ENCODE results near the gene XYLB. TPM values are rescaled to one million over a fixed set of nuclear protein-coding genes. Genes with fewer than 3 reads are reported as not detected.

Gene XYLB
- total RNA-seq, 1 experiment from 2014 or later: 3.3 TPM

DNA sequence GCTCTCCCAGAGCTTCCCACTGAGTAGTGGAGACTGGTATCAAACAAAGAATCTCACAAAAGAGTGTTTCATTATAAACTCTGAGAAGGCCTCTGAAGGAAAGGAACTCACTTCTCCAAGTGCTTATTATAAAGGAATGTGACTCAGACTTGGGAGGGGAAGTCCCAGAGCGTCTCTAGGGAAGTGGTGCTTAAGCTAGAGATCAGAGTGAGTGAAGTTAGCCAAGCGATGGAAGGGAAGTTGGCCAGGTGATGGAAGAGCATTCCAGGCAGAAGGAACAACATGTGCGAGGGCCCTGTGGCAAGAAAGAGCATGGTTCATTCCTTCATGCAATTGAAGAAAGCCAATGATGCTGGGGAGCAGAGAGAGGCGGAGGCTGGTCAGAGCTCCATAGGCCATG is 2.3 kb downstream of the XYLB start:
- TF ChIP-seq IRF2 (CRISPR knock-in tag; IDR thresholded peaks at IDR 0.05; ENCODE audit: borderline replicate concordance, low read depth) (no peak), EMX1 (CRISPR knock-in tag; IDR thresholded peaks at IDR 0.05) (no peak)
- CTCF ChIA-PET: no interaction called here
- ATAC-seq: no peak

DNA sequence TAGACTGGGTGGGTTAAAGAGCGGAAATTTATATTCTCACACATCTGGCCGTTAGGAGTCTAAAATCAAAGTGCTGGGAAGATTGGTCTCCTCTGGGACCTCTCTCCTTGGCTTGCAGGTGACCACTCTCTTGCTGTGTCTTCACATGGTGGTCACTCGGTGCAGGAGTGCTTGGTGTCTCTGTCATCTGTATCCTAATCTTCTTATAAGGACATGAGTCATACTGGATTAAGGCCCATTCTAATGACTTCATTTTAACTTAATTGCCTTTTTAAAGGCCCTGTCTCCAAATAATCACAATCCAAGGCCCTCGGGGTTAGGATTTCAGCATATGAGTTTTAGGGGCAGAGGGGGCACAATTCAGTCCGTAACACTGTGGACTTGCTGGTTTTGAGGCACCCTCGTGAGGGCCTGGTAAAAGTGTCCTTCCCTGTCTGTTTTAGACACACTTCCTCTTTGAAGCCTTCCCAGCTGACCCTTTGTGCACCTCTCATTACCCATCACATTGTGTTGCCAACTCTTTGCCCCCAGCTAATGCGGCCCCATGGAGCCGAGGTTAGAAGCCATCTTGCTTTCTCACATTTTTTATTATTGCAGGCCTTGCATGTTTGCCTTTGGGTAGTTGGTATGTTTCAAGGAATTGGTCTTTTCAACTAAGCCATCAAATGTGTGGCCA is 3.2 kb downstream of the XYLB start:
- Mint-ChIP-seq H3K4me3 (no peak overlapping the region), H3K4me1 (no peaks in the 10 kb centered on the region), H3K36me3 (peaks cover 9% of the 10 kb centered on the region), H3K9me3 (peaks cover 7% of the 10 kb centered on the region), H3K27me3 (ENCODE audit: low read depth) (peaks cover 13% of the 10 kb centered on the region), H3K27ac (no peak overlapping the region)
- ChIA-PET POLR2A (no interaction called here), CTCF (no interaction called here)
- no peak for ATAC-seq
- TF ChIP-seq, protein P1, sequence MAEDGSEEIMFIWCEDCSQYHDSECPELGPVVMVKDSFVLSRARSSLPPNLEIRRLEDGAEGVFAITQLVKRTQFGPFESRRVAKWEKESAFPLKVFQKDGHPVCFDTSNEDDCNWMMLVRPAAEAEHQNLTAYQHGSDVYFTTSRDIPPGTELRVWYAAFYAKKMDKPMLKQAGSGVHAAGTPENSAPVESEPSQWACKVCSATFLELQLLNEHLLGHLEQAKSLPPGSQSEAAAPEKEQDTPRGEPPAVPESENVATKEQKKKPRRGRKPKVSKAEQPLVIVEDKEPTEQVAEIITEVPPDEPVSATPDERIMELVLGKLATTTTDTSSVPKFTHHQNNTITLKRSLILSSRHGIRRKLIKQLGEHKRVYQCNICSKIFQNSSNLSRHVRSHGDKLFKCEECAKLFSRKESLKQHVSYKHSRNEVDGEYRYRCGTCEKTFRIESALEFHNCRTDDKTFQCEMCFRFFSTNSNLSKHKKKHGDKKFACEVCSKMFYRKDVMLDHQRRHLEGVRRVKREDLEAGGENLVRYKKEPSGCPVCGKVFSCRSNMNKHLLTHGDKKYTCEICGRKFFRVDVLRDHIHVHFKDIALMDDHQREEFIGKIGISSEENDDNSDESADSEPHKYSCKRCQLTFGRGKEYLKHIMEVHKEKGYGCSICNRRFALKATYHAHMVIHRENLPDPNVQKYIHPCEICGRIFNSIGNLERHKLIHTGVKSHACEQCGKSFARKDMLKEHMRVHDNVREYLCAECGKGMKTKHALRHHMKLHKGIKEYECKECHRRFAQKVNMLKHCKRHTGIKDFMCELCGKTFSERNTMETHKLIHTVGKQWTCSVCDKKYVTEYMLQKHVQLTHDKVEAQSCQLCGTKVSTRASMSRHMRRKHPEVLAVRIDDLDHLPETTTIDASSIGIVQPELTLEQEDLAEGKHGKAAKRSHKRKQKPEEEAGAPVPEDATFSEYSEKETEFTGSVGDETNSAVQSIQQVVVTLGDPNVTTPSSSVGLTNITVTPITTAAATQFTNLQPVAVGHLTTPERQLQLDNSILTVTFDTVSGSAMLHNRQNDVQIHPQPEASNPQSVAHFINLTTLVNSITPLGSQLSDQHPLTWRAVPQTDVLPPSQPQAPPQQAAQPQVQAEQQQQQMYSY (CRISPR knock-in tag; IDR thresholded peaks at IDR 0.05): no peak
- TF ChIP-seq SMAD4 (CRISPR knock-in tag; IDR thresholded peaks at IDR 0.05): no peak
- TF ChIP-seq ZNF263 (CRISPR knock-in tag; IDR thresholded peaks at IDR 0.05; ENCODE audit: low read depth): no peak
- no peak for TF ChIP-seq MYBL2 (CRISPR knock-in tag; IDR thresholded peaks at IDR 0.05)
- no peak for TF ChIP-seq TP53 (CRISPR knock-in tag; IDR thresholded peaks at IDR 0.05)
- no peak for TF ChIP-seq CBFB (CRISPR knock-in tag; IDR thresholded peaks at IDR 0.05; ENCODE audit: low read depth)
- TF ChIP-seq IRF2 (CRISPR knock-in tag; IDR thresholded peaks at IDR 0.05; ENCODE audit: borderline replicate concordance, low read depth): no peak
- TF ChIP-seq NR3C1 (CRISPR knock-in tag; conservative IDR thresholded peaks at IDR 0.05; ENCODE audit: low read depth): no peak
- TF ChIP-seq, protein P2, sequence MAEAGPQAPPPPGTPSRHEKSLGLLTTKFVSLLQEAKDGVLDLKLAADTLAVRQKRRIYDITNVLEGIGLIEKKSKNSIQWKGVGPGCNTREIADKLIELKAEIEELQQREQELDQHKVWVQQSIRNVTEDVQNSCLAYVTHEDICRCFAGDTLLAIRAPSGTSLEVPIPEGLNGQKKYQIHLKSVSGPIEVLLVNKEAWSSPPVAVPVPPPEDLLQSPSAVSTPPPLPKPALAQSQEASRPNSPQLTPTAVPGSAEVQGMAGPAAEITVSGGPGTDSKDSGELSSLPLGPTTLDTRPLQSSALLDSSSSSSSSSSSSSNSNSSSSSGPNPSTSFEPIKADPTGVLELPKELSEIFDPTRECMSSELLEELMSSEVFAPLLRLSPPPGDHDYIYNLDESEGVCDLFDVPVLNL (CRISPR knock-in tag; IDR thresholded peaks at IDR 0.05; ENCODE audit: borderline replicate concordance, low read depth): no peak
- no peak for TF ChIP-seq ZNF671 (CRISPR knock-in tag; IDR thresholded peaks at IDR 0.05)
- no peak for TF ChIP-seq FOXJ3 (CRISPR knock-in tag; IDR thresholded peaks at IDR 0.05; ENCODE audit: borderline replicate concordance)
- no peak for DNase-seq (ENCODE audit: low spot score)

More for the DNA sequence above, 2.3 kb downstream of the XYLB start:
- H3K27ac Mint-ChIP-seq: no peak overlapping the region
- POLR2A ChIA-PET: no interaction called here
- H3K36me3 Mint-ChIP-seq: peaks cover 9% of the 10 kb centered on the region
- H3K4me1 Mint-ChIP-seq: no peaks in the 10 kb centered on the region
- DNase-seq (ENCODE audit: low spot score): no peak
- peaks cover 15% of the 10 kb centered on the region for H3K9me3 Mint-ChIP-seq
- H3K27me3 Mint-ChIP-seq (ENCODE audit: low read depth): peaks cover 22% of the 10 kb centered on the region
- no peak overlapping the region for H3K4me3 Mint-ChIP-seq

DNA sequence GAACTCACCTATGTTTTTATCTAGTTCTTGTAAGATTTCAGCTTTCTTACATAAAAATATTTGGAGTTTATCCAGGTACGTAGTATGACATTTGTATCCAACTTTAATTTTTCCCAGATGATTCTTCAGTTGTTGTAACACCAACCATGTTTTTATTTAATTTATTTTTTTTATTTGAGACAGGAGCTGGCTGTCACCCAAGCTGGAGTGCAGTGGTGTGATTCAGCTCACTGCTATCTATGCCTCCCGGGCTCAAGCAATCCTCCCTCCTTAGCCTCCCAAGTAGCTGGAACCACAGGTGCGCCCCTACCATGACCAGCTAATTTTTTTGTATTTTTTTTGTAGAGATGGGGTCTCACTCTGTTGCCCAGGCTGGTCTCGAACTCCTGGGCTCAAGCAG is 6.6 kb downstream of the XYLB start:
- no peak for DNase-seq (ENCODE audit: low spot score)
- ChIA-PET POLR2A (no interaction called here), CTCF (no interaction called here)
- H3K27ac Mint-ChIP-seq: no peak overlapping the region
- H3K36me3 Mint-ChIP-seq: peaks cover 23% of the 10 kb centered on the region
- no peak for ATAC-seq
- no peaks in the 10 kb centered on the region; the same call in 1 of the 2 replicates for H3K27me3 Mint-ChIP-seq (ENCODE audit: low read depth)
- no peaks in the 10 kb centered on the region for H3K4me1 Mint-ChIP-seq
- no peak overlapping the region for H3K4me3 Mint-ChIP-seq
- peaks cover 13% of the 10 kb centered on the region for H3K9me3 Mint-ChIP-seq
- TF ChIP-seq, protein P3, sequence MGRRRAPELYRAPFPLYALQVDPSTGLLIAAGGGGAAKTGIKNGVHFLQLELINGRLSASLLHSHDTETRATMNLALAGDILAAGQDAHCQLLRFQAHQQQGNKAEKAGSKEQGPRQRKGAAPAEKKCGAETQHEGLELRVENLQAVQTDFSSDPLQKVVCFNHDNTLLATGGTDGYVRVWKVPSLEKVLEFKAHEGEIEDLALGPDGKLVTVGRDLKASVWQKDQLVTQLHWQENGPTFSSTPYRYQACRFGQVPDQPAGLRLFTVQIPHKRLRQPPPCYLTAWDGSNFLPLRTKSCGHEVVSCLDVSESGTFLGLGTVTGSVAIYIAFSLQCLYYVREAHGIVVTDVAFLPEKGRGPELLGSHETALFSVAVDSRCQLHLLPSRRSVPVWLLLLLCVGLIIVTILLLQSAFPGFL (CRISPR knock-in tag; IDR thresholded peaks at IDR 0.05; ENCODE audit: borderline replicate concordance): no peak
- TF ChIP-seq RELA (CRISPR knock-in tag; IDR thresholded peaks at IDR 0.05; ENCODE audit: borderline replicate concordance) (no peak), GTF2I (CRISPR knock-in tag; conservative IDR thresholded peaks at IDR 0.05) (no peak), ZNF317 (CRISPR knock-in tag; IDR thresholded peaks at IDR 0.05; ENCODE audit: borderline replicate concordance, low read depth) (no peak), NFATC4 (CRISPR knock-in tag; IDR thresholded peaks at IDR 0.05) (no peak), NFYB (CRISPR knock-in tag; conservative IDR thresholded peaks at IDR 0.05; ENCODE audit: low read depth) (no peak), MXD4 (CRISPR knock-in tag; IDR thresholded peaks at IDR 0.05; ENCODE audit: borderline replicate concordance) (no peak), NR1H2 (CRISPR knock-in tag; IDR thresholded peaks at IDR 0.05) (no peak)
- TF ChIP-seq, protein P4, sequence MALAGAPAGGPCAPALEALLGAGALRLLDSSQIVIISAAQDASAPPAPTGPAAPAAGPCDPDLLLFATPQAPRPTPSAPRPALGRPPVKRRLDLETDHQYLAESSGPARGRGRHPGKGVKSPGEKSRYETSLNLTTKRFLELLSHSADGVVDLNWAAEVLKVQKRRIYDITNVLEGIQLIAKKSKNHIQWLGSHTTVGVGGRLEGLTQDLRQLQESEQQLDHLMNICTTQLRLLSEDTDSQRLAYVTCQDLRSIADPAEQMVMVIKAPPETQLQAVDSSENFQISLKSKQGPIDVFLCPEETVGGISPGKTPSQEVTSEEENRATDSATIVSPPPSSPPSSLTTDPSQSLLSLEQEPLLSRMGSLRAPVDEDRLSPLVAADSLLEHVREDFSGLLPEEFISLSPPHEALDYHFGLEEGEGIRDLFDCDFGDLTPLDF (CRISPR knock-in tag; IDR thresholded peaks at IDR 0.05): no peak
- TF ChIP-seq, protein P5, sequence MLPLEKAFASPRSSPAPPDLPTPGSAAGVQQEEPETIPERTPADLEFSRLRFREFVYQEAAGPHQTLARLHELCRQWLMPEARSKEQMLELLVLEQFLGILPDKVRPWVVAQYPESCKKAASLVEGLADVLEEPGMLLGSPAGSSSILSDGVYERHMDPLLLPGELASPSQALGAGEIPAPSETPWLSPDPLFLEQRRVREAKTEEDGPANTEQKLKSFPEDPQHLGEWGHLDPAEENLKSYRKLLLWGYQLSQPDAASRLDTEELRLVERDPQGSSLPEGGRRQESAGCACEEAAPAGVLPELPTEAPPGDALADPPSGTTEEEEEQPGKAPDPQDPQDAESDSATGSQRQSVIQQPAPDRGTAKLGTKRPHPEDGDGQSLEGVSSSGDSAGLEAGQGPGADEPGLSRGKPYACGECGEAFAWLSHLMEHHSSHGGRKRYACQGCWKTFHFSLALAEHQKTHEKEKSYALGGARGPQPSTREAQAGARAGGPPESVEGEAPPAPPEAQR (CRISPR knock-in tag; IDR thresholded peaks at IDR 0.05): no peak
